HUES48 (cell line): ENCODE data around the gene CTU2.

Experiments used
- H3K27ac ChIP-seq: one replicate; pipeline ENCODE4 v1.7.0; 2013; ENCODE audit warnings: low read depth, low read length, inconsistent platforms
- H3K27me3 ChIP-seq: 2 replicates; pipeline ENCODE4 v1.6.1; 2013; ENCODE audit warnings: mild to moderate bottlenecking, low read length; ENCODE audit not compliant: control insufficient read depth, insufficient read depth
- H3K36me3 ChIP-seq: 2 replicates; pipeline ENCODE4 v1.6.1; 2013; ENCODE audit warnings: low read length; ENCODE audit not compliant: control insufficient read depth, insufficient read depth
- H3K4me1 ChIP-seq: 2 replicates; pipeline ENCODE4 v1.6.1; 2013; ENCODE audit warnings: mild to moderate bottlenecking, low read length; ENCODE audit not compliant: control insufficient read depth, insufficient read depth
- H3K4me3 ChIP-seq: 2 replicates; pipeline ENCODE4 v1.5.1; 2013; ENCODE audit warnings: mild to moderate bottlenecking, low read depth, low read length
- H3K9ac ChIP-seq: 2 replicates; pipeline ENCODE4 v1.6.1; 2013; ENCODE audit warnings: mild to moderate bottlenecking, low read depth, low read length, moderate library complexity
- H3K9me3 ChIP-seq: 2 replicates; pipeline ENCODE4 v1.6.1; 2013; ENCODE audit warnings: low read length; ENCODE audit not compliant: control insufficient read depth, insufficient read depth

Gene CTU2

GRCh38 chr16:88691129-88691813 lies 15.0 kb upstream of the CTU2 start:
- Histone ChIP-seq H3K9ac (no peak overlapping the region), H3K4me1 (peaks cover 13% of the 10 kb centered on the region), H3K27ac (no peak overlapping the region), H3K36me3 (no peaks in the 10 kb centered on the region), H3K9me3 (no peaks in the 10 kb centered on the region), H3K4me3 (no peak overlapping the region), H3K27me3 (peaks cover 15% of the 10 kb centered on the region)

DNA sequence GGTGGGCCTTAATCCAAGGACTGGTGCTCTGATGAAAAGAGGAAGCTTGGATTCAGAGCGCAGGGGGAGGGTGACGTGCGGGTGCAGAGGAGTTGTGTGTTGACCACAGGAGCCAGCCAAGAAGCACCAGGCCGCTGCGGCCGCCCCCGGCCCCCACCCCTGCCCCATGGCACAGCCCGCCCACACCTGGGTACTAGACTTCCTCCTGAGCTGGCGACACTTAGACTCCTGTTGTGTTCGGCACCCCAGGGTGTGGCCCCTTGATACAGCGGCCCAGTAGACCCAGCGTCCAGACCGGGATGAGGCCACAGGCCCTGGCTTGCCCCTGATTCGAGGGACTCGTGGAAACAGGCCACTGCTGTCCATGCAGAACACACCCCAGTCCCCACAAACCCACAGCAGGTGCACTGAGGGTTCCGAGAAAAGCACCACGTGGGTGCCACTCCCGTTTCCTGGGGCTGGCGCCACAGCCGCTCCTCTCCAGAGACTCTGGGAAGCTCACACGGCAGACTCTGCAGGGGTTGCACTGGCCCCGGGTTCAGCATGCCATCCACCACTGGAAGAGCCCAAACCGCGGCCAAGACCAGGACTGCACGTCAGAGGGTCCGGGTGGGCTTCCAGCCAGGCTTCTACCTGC lies 14.3 kb upstream of the CTU2 start:
- Histone ChIP-seq H3K9ac (no peak overlapping the region), H3K36me3 (peaks cover 6% of the 10 kb centered on the region; the same call in 1 of the 2 replicates), H3K4me3 (no peak overlapping the region), H3K4me1 (peaks cover 8% of the 10 kb centered on the region), H3K9me3 (no peaks in the 10 kb centered on the region), H3K27me3 (peaks cover 10% of the 10 kb centered on the region), H3K27ac (no peak overlapping the region)

DNA sequence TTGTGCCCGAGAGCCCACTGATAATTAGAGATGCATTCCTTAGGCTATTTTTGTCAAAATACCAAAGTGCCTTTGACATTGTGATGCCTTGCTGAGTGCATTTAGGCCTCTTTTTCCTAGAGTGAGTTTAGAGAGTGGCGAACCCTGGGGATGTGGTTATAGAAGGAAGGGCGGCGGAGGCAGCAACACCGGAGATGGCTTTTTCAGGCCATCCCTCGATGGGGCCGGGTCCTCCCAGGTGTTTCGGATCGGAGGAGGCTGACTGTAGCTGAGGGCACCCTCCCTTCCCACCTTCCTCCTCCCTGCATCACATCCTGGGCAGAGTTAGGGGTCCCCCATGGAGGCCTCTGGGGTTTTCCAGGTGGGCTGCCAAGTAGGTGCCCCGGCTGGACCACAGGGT lies 13.4 kb upstream of the CTU2 start:
- Histone ChIP-seq H3K36me3 (peaks cover 14% of the 10 kb centered on the region), H3K9ac (no peak overlapping the region), H3K27me3 (peaks cover 3% of the 10 kb centered on the region), H3K27ac (no peak overlapping the region), H3K9me3 (no peaks in the 10 kb centered on the region), H3K4me3 (no peak overlapping the region), H3K4me1 (peaks cover 6% of the 10 kb centered on the region)

- Histone ChIP-seq H3K9ac (no peak overlapping the region), H3K4me3 (no peak overlapping the region), H3K4me1 (no peaks in the 10 kb centered on the region; the same call in 1 of the 2 replicates), H3K27me3 (no peaks in the 10 kb centered on the region), H3K27ac (no peak overlapping the region), H3K9me3 (no peaks in the 10 kb centered on the region), H3K36me3 (peaks cover 19% of the 10 kb centered on the region)
Observed at GRCh38 chr16:88693420-88694177, 12.7 kb upstream of the CTU2 start.

- Histone ChIP-seq H3K27me3 (no peaks in the 10 kb centered on the region), H3K36me3 (peaks cover 27% of the 10 kb centered on the region), H3K9ac (no peak overlapping the region), H3K4me1 (no peaks in the 10 kb centered on the region), H3K4me3 (no peak overlapping the region), H3K9me3 (no peaks in the 10 kb centered on the region), H3K27ac (no peak overlapping the region)
Observed at GRCh38 chr16:88694221-88695087, 11.8 kb upstream of the CTU2 start.

DNA sequence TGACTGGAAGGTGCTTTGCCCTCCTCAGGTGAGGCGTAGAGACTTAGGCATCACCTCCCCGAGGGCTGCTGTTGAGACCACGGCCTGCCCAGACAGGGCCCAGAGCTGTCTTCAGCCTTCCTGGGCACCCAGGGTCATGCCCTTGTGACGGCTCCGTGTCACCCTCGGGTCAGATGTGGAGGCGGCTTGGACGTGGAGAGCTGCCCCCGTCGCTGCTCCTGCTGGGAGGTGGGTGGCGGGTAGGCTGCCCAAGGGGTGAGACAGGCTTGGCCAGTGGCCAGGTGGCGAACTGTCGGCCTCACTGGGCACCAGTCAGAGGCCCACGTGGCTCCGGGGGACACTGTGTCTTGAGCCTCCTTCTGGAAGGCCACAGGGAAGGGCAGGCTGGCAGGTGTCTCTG lies 11.1 kb upstream of the CTU2 start:
- Histone ChIP-seq H3K27me3 (no peaks in the 10 kb centered on the region), H3K4me1 (no peaks in the 10 kb centered on the region), H3K9me3 (no peaks in the 10 kb centered on the region), H3K27ac (no peak overlapping the region), H3K4me3 (no peak overlapping the region), H3K36me3 (peaks cover 34% of the 10 kb centered on the region), H3K9ac (no peak overlapping the region)

GRCh38 chr16:88695753-88696152 lies 10.6 kb upstream of the CTU2 start:
- H3K36me3 ChIP-seq = peaks cover 39% of the 10 kb centered on the region
- H3K27me3 ChIP-seq = no peaks in the 10 kb centered on the region
- no peak overlapping the region for H3K9ac ChIP-seq
- no peaks in the 10 kb centered on the region for H3K9me3 ChIP-seq
- H3K27ac ChIP-seq = no peak overlapping the region
- H3K4me1 ChIP-seq = no peaks in the 10 kb centered on the region
- H3K4me3 ChIP-seq = no peak overlapping the region

DNA sequence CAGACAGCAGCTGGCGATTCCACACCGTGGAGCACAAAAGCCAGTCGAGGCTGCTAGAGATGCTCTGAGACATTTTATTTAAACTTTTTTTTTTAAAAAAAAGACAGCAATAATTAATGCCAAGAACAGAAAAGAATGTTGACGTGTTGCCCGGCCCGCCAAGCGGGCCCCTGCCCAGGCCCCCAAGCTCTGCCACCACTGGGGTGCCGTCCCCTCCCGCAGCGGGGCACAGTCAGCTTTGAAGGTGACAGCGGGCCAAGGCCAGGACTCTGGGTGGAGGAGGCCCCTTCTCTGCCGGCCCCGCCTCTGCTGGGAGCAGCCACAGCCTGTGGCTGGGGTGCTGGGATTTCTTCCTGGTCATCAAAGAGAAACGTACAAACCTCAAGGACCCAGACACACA lies 9.9 kb upstream of the CTU2 start:
- Histone ChIP-seq H3K36me3 (peaks cover 39% of the 10 kb centered on the region), H3K4me3 (no peak overlapping the region), H3K9ac (no peak overlapping the region), H3K27me3 (no peaks in the 10 kb centered on the region), H3K4me1 (no peaks in the 10 kb centered on the region), H3K27ac (no peak overlapping the region), H3K9me3 (no peaks in the 10 kb centered on the region)

DNA sequence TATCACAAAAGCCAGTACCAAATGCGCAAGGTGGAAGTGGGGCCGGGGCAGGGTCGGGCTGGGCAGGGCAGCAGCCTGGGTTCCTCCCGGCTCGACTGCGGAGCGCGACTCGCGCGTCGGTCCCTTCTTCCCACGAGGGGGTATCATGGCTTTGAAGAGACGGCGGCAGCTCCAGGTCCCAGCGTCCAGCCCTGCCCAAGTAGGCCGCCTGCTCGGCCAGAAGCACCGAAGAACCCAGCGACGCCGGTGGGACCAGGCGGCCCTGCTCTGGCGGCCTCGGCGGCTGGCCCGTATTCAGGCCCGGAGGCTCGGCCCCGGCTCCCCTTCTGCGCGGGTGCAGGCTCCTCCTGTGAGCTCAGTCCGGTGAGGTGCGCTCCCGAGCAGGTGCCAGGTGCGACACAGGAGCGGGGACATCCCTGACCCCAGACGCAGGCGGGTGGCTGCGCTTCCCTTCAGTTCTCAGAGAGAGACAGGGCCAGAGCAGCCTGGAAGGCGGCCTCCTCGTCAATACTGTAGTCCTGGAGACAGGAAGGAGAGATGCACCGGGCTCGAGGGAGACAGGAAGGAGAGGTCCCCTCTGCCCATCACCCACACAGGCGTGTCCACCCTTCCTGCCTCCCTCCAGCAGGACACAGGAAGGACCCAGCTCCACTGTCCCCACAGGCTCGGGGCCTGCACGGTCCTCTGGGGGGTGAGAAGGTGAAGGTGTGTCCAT lies 9.0 kb upstream of the CTU2 start:
- H3K9ac ChIP-seq = no peak overlapping the region
- H3K4me3 ChIP-seq = no peak overlapping the region
- H3K27ac ChIP-seq = no peak overlapping the region
- H3K27me3 ChIP-seq = no peaks in the 10 kb centered on the region
- no peaks in the 10 kb centered on the region for H3K4me1 ChIP-seq
- no peaks in the 10 kb centered on the region for H3K9me3 ChIP-seq
- peaks cover 39% of the 10 kb centered on the region for H3K36me3 ChIP-seq

GRCh38 chr16:88697831-88698615 lies 8.3 kb upstream of the CTU2 start:
- Histone ChIP-seq H3K27me3 (no peaks in the 10 kb centered on the region), H3K27ac (no peak overlapping the region), H3K4me3 (no peak overlapping the region), H3K9ac (no peak overlapping the region), H3K4me1 (no peaks in the 10 kb centered on the region), H3K36me3 (peaks cover 42% of the 10 kb centered on the region), H3K9me3 (no peaks in the 10 kb centered on the region)
